Mesendoderm (in vitro differentiated cells): ENCODE data around the gene PANK1.

Source experiments
- DNase-seq: peaks from one replicate; pipeline ENCODE4 v3.0.0; 2013
- H2AK5ac ChIP-seq: 2 replicates; pipeline ENCODE4 v1.6.1; 2013; ENCODE audit warnings: low read length, inconsistent platforms
- H2BK120ac ChIP-seq: 2 replicates; pipeline ENCODE4 v1.6.1; 2013; ENCODE audit warnings: low read depth, mild to moderate bottlenecking, low read length, moderate library complexity, mixed read lengths
- H2BK15ac ChIP-seq: replicated peaks from 2 replicates; pipeline ENCODE4 v1.6.1; 2013; ENCODE audit warnings: low read depth, mild to moderate bottlenecking, moderate library complexity
- H2BK5ac ChIP-seq: 2 replicates; pipeline ENCODE4 v1.6.1; 2013; ENCODE audit warnings: low read length, inconsistent platforms
- H3K18ac ChIP-seq: 2 replicates; pipeline ENCODE4 v1.6.1; 2013; ENCODE audit warnings: mild to moderate bottlenecking, low read length, mixed read lengths
- H3K23ac ChIP-seq: one replicate; pipeline ENCODE4 v1.6.1; 2013; ENCODE audit warnings: low read length
- H3K27ac ChIP-seq: 2 replicates; pipeline ENCODE4 v1.5.1; 2013; ENCODE audit warnings: low read depth, mild to moderate bottlenecking, inconsistent platforms, low read length, moderate library complexity
- H3K27me3 ChIP-seq: 2 replicates; pipeline ENCODE4 v1.6.1; 2013; ENCODE audit warnings: low read length, control low read depth, mild to moderate bottlenecking, inconsistent platforms; ENCODE audit not compliant: insufficient read depth, poor library complexity
- H3K36me3 ChIP-seq: 2 replicates; pipeline ENCODE4 v1.6.1; 2013; ENCODE audit warnings: low read length, inconsistent platforms; ENCODE audit not compliant: control insufficient read depth, insufficient read depth
- H3K4ac ChIP-seq: one replicate; pipeline ENCODE4 v1.6.1; 2013; ENCODE audit warnings: low read depth, mild to moderate bottlenecking, low read length, moderate library complexity
- H3K4me1 ChIP-seq: 2 replicates; pipeline ENCODE4 v1.6.1; 2013; ENCODE audit warnings: low read depth, low read length, inconsistent platforms; ENCODE audit not compliant: control insufficient read depth
- H3K4me2 ChIP-seq: 2 replicates; pipeline ENCODE4 v1.6.1; 2013; ENCODE audit warnings: low read length
- H3K4me3 ChIP-seq: 2 replicates; pipeline ENCODE4 v1.5.1; 2013; ENCODE audit warnings: mild to moderate bottlenecking, low read length
- H3K56ac ChIP-seq: one replicate; pipeline ENCODE4 v1.6.1; 2013; ENCODE audit warnings: low read length
- H3K79me1 ChIP-seq: 2 replicates; pipeline ENCODE4 v1.6.1; 2013; ENCODE audit warnings: low read length, inconsistent platforms
- H3K79me2 ChIP-seq: 2 replicates; pipeline ENCODE4 v1.6.1; 2013; ENCODE audit warnings: mild to moderate bottlenecking, low read length; ENCODE audit not compliant: control insufficient read depth, insufficient read depth
- H3K9ac ChIP-seq: 2 replicates; pipeline ENCODE4 v1.6.1; 2013; ENCODE audit warnings: low read length, inconsistent platforms
- H4K5ac ChIP-seq: one replicate; pipeline ENCODE4 v1.6.1; 2013; ENCODE audit warnings: low read length
- H4K8ac ChIP-seq: one replicate; pipeline ENCODE4 v1.6.1; 2013; ENCODE audit warnings: low read depth, mild to moderate bottlenecking, control low read depth, low read length, moderate library complexity
- WGBS: extraction: QIAGEN DNeasy Blood & Tissue Kit; methylation state at CpG from one replicate; pipeline ENCODE4 v1.1.7; 2013; ENCODE audit warnings: low lambda C conversion rate, missing lambda C conversion rate; ENCODE audit not compliant: insufficient coverage; ENCODE audit errors: extremely low coverage; 5-methylcytosine and 5-hydroxymethylcytosine counted together
- small RNA-seq: library from polyadenylated mRNA; stranded (forward); fragments of <200 nt; extraction: miRNeasy Mini kit (QIAGEN cat#:217004); gene quantifications from one replicate; pipeline ENCODE3, GENCODE V24; 2013; ENCODE audit not compliant: insufficient read depth

PANK1 gene

GRCh38 chr10:89537364-89537763 lies 107.7 kb downstream of the PANK1 start:
- H3K27ac ChIP-seq, result no peak overlapping the region
- H3K4me3 ChIP-seq, result no peak overlapping the region
- WGBS, result no CpG with 5 or more reads among the region's 1 CpG
- no peak overlapping the region for H2AK5ac ChIP-seq
- H2BK120ac ChIP-seq, result no peak overlapping the region
- H3K79me1 ChIP-seq, result no peaks in the 10 kb centered on the region
- no peak overlapping the region for H3K23ac ChIP-seq
- H3K4ac ChIP-seq, result no peak overlapping the region
- H3K18ac ChIP-seq, result no peak overlapping the region
- H3K9ac ChIP-seq, result no peak overlapping the region
- H3K56ac ChIP-seq, result no peak overlapping the region
- DNase-seq, result no peak
- peaks cover 4% of the 10 kb centered on the region for H3K4me1 ChIP-seq
- H4K8ac ChIP-seq, result no peak overlapping the region
- H3K27me3 ChIP-seq, result no peaks in the 10 kb centered on the region
- H4K5ac ChIP-seq, result no peak overlapping the region
- H3K4me2 ChIP-seq, result no peak overlapping the region
- H2BK15ac ChIP-seq, result no peak overlapping the region
- no peak overlapping the region for H2BK5ac ChIP-seq
- no peaks in the 10 kb centered on the region for H3K79me2 ChIP-seq
- no peaks in the 10 kb centered on the region for H3K36me3 ChIP-seq

DNA sequence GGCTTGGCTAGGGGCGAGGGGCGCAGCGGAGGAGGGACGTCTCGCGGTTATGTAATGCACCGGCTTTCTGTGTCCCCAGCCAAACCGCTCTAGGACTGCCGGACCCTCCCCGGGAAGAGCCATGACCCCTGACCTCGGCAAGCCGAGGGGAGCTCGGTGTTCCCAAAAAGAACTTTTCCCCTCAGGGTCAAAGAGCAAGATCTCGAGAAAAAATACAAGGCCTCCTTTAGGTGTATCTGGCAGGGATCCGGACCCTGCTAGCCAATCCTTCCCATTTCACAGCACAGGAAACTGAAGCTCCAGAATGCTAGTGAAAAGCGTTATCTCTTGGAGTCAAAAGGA lies 109.1 kb downstream of the PANK1 start:
- H3K4me3 ChIP-seq, result peak overlapping the region; percentile 34
- no peak overlapping the region for H4K5ac ChIP-seq
- H2BK5ac ChIP-seq, result no peak overlapping the region
- H3K79me1 ChIP-seq, result no peaks in the 10 kb centered on the region
- peak overlapping the region; percentile 61 for H3K9ac ChIP-seq
- H3K4me2 ChIP-seq, result peak overlapping the region; percentile 56
- H2BK15ac ChIP-seq, result no peak overlapping the region
- H3K27ac ChIP-seq, result no peak overlapping the region
- DNase-seq, result no peak
- H2AK5ac ChIP-seq, result no peak overlapping the region
- no CpG with 5 or more reads among the region's 16 CpGs for WGBS
- H3K79me2 ChIP-seq, result no peaks in the 10 kb centered on the region
- H3K56ac ChIP-seq, result peak overlapping the region; percentile 85
- no peak overlapping the region for H3K4ac ChIP-seq
- no peaks in the 10 kb centered on the region for H3K27me3 ChIP-seq
- H3K4me1 ChIP-seq, result peaks cover 4% of the 10 kb centered on the region
- peak overlapping the region; percentile 29 for H3K18ac ChIP-seq
- no peak overlapping the region for H3K23ac ChIP-seq
- H2BK120ac ChIP-seq, result no peak overlapping the region
- H4K8ac ChIP-seq, result no peak overlapping the region
- H3K36me3 ChIP-seq, result no peaks in the 10 kb centered on the region

DNA sequence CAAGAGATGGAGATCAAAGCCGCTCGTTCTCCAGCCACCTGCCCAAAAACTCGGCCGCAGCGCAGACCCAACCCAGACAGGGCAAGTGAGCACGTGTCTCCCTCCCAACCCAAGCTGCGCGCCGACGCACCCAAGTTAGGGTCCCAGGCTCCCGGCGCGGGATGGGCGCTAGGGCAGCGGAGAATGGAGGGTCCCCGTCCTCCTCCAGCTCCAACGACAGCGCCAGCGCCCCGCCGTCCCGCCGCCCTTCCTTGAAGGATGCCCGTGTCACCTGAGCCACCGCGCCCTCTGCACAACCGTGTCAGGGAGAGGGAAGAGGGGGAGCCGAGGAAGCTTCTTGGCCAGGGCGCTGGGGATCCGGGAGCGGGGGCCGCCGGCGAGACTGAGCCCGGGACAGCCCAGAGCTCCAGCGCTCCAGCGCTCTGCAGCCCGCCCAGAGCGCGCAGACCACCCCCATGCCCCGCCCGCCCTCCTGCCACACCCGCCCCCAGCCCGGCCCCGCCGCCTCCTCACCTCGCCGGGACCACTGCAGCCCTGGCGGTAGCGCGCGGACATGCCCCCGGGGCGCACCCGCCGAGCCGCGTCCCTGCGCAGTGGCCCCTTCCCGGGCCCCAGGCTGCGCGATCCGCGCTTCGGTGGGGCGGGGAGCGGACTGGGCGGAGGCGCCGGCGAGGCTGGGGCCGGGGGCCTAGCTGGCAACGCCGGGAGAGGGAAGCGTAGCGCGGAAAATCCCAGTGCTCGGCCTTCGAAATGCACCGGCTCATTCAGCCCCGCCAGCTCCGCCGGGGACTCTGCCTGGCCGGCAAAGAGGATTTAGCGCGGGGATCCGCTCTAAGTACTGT lies 109.7 kb downstream of the PANK1 start, which contains the start of gene SLC16A12:
Gene SLC16A12 (minus strand): TSS at position 424 of the 842 bp plus-strand sequence. CDS start 73,016 bp downstream, outside the sequence.
- H2AK5ac ChIP-seq, result no peak within 1 kb of the TSS
- no peak within 1 kb of the TSS for H3K4ac ChIP-seq
- H3K36me3 ChIP-seq, result no peaks in the 10 kb centered on the region
- H3K79me1 ChIP-seq, result no peaks in the 10 kb centered on the region
- H3K9ac ChIP-seq, result peak within 1 kb of the TSS; percentile 61
- no CpG with 5 or more reads among the region's 87 CpGs for WGBS
- no peak within 1 kb of the TSS for H2BK120ac ChIP-seq
- peak within 1 kb of the TSS; percentile 85 for H3K56ac ChIP-seq
- no peak within 1 kb of the TSS for H4K5ac ChIP-seq
- no peak within 1 kb of the TSS for H4K8ac ChIP-seq
- peak within 1 kb of the TSS; percentile 34 for H3K4me3 ChIP-seq
- H2BK5ac ChIP-seq, result no peak within 1 kb of the TSS
- H2BK15ac ChIP-seq, result no peak within 1 kb of the TSS
- H3K27ac ChIP-seq, result no peak within 1 kb of the TSS
- DNase-seq, result peak; percentile 74
- H3K27me3 ChIP-seq, result no peaks in the 10 kb centered on the region
- H3K4me1 ChIP-seq, result peaks cover 4% of the 10 kb centered on the region
- peak within 1 kb of the TSS; percentile 74 for H3K4me2 ChIP-seq
- no peaks in the 10 kb centered on the region for H3K79me2 ChIP-seq
- peak within 1 kb of the TSS; percentile 29 for H3K18ac ChIP-seq
- H3K23ac ChIP-seq, result no peak within 1 kb of the TSS

DNA sequence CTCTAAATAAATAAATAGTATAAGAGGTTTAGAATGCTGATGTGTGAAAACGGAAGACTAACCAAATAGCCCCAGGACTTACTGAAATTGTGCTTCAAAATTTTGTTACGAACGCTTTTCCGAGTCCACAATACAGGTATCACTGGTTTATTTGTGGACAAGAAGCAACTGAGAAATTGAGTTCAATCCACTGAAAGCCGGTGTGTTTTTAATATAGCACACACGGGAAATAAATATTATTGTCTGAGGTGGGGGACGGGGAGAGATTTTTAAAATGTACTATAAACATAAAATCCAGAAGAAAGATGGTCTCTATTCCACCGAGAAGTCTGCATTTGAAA lies 110.2 kb downstream of the PANK1 start:
- H3K4me1 ChIP-seq, result peaks cover 4% of the 10 kb centered on the region

More for the DNA sequence above, 110.2 kb downstream of the PANK1 start:
- no CpG with 5 or more reads among the region's 8 CpGs for WGBS
- no peak overlapping the region for H2BK5ac ChIP-seq
- peak overlapping the region; percentile 74 for H3K4me2 ChIP-seq
- H3K27ac ChIP-seq, result no peak overlapping the region
- no peak overlapping the region for H4K5ac ChIP-seq
- no peak overlapping the region for H2AK5ac ChIP-seq
- no peak overlapping the region for H3K23ac ChIP-seq
- DNase-seq, result no peak
- no peak overlapping the region for H3K4ac ChIP-seq
- no peaks in the 10 kb centered on the region for H3K27me3 ChIP-seq
- H3K56ac ChIP-seq, result no peak overlapping the region
- no peak overlapping the region for H2BK15ac ChIP-seq
- no peak overlapping the region for H2BK120ac ChIP-seq
- no peak overlapping the region for H3K18ac ChIP-seq
- no peaks in the 10 kb centered on the region for H3K79me2 ChIP-seq
- H3K4me3 ChIP-seq, result no peak overlapping the region
- H3K9ac ChIP-seq, result no peak overlapping the region
- no peak overlapping the region for H4K8ac ChIP-seq
- H3K36me3 ChIP-seq, result no peaks in the 10 kb centered on the region
- H3K79me1 ChIP-seq, result no peaks in the 10 kb centered on the region

Small RNA genes lying within 50 kb of the gene (small RNA-seq; reads per million reads assigned to genes)
- 780 reads per million, percentile 98 among the genes with 10 or more reads in this experiment for gene MIR107
